Smooth muscle cell (in vitro differentiated cells): Measurements from ENCODE around the gene PLA2G4B. TPM values are rescaled to one million over a fixed set of nuclear protein-coding genes. Genes with fewer than 3 reads are reported as not detected.

Source experiments
- DNase-seq: peaks from one replicate; lab custom pipeline; 2025; ENCODE audit not compliant: unreplicated experiment; lab: John Stamatoyannopoulos, UW
- H2AFZ ChIP-seq: fragments of 200-600 bp; sonication (generic); 2 replicates; pipeline ENCODE4 v1.6.0; 2016; ENCODE audit warnings: antibody characterized with exemption, low read depth, mild to moderate bottlenecking
- H3F3A ChIP-seq: fragments of 200-600 bp; sonication (generic); 2 replicates; pipeline ENCODE4 v1.6.0; 2017; ENCODE audit warnings: antibody characterized with exemption, low read depth
- H3K27ac ChIP-seq: fragments of 200-600 bp; sonication (generic); 2 replicates; pipeline ENCODE4 v1.5.1; 2016; ENCODE audit warnings: low read depth, mild to moderate bottlenecking
- H3K27me3 ChIP-seq: fragments of 200-600 bp; sonication (generic); 2 replicates; pipeline ENCODE4 v1.6.1; 2016; ENCODE audit warnings: low read depth, mild to moderate bottlenecking
- H3K36me3 ChIP-seq: fragments of 200-600 bp; sonication (generic); 2 replicates; pipeline ENCODE4 v1.5.1; 2016; ENCODE audit warnings: low read depth
- H3K4me1 ChIP-seq: fragments of 200-600 bp; sonication (generic); 2 replicates; pipeline ENCODE4 v1.5.1; 2016; ENCODE audit warnings: low read depth
- H3K4me2 ChIP-seq: fragments of 200-600 bp; sonication (generic); 2 replicates; pipeline ENCODE4 v1.6.0; 2016; ENCODE audit warnings: mild to moderate bottlenecking
- H3K4me3 ChIP-seq: fragments of 200-600 bp; sonication (generic); 2 replicates; pipeline ENCODE4 v1.5.1; 2016; ENCODE audit warnings: mild to moderate bottlenecking
- H3K79me2 ChIP-seq: fragments of 200-600 bp; sonication (generic); 2 replicates; pipeline ENCODE4 v1.6.0; 2016; ENCODE audit warnings: low read depth, mild to moderate bottlenecking
- H3K9ac ChIP-seq: fragments of 200-600 bp; sonication (generic); 2 replicates; pipeline ENCODE4 v1.6.0; 2016; ENCODE audit warnings: low read depth
- H3K9me3 ChIP-seq: fragments of 200-600 bp; sonication (generic); replicated peaks from 2 replicates; pipeline ENCODE4 v1.5.1; 2016; ENCODE audit warnings: low read depth
- H4K20me1 ChIP-seq: fragments of 200-600 bp; sonication (generic); 2 replicates; pipeline ENCODE4 v1.6.0; 2016; ENCODE audit warnings: low read depth
- WGBS: methylation state at CpG from one replicate; pipeline ENCODE4 v1.1.7; 2016; ENCODE audit warnings: low lambda C conversion rate; 5-methylcytosine and 5-hydroxymethylcytosine counted together
- polyA plus RNA-seq: library from polyadenylated mRNA; unstranded; fragments of >200 nt; fragmentation: Nextera tagmentation; extraction: Ambion mirVana; gene quantifications from 2 replicates; pipeline ENCODE4 v1.2.1, GENCODE V29; 2016
- total RNA-seq: library from RNA; depleted of rRNA; stranded (reverse); fragments of >200 nt; gene quantifications from 2 replicates; pipeline ENCODE4 v1.2.3, GENCODE V29; 2014
- TF ChIP-seq, protein P1 (sequence below): fragments of 200-600 bp; sonication (generic); IDR thresholded peaks from 2 replicates; pipeline ENCODE4 v1.5.1; 2017; ENCODE audit warnings: borderline replicate concordance, mild to moderate bottlenecking, antibody characterized with exemption; ENCODE audit not compliant: insufficient read depth, poor library complexity, severe bottlenecking

The PLA2G4B gene
- total and polyA plus RNA-seq, 2 experiments from 2014 or later = 2.2 to 4.2 TPM

DNA sequence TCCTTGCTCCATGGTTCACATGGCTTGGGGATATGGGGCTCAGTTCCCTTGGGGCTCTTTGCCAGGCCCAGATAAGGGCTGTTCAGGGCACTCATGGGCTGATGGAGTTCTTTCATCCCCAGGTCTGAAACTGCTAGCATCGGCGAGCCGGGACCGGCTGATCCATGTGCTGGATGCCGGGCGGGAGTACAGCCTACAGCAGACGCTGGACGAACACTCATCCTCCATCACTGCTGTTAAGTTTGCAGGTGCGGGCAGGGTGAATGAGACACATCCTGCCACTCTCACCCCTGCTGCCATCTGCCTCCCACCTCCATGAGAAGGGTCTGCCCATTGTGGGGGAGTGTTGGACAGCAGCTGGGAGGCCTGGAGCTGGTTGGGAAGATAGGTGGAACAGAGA, 21.9 kb upstream of the PLA2G4B start:
- no peaks in the 10 kb centered on the region for H3K9me3 ChIP-seq
- no peak overlapping the region for H3K4me2 ChIP-seq
- WGBS = 96% methylated on average over 9 of the region's 9 CpGs
- no peaks in the 10 kb centered on the region for H3K27me3 ChIP-seq
- H3K4me3 ChIP-seq = no peak overlapping the region
- H2AFZ ChIP-seq = no peak overlapping the region
- TF ChIP-seq, protein P1, sequence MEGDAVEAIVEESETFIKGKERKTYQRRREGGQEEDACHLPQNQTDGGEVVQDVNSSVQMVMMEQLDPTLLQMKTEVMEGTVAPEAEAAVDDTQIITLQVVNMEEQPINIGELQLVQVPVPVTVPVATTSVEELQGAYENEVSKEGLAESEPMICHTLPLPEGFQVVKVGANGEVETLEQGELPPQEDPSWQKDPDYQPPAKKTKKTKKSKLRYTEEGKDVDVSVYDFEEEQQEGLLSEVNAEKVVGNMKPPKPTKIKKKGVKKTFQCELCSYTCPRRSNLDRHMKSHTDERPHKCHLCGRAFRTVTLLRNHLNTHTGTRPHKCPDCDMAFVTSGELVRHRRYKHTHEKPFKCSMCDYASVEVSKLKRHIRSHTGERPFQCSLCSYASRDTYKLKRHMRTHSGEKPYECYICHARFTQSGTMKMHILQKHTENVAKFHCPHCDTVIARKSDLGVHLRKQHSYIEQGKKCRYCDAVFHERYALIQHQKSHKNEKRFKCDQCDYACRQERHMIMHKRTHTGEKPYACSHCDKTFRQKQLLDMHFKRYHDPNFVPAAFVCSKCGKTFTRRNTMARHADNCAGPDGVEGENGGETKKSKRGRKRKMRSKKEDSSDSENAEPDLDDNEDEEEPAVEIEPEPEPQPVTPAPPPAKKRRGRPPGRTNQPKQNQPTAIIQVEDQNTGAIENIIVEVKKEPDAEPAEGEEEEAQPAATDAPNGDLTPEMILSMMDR = no peak
- no peak overlapping the region for H3K27ac ChIP-seq
- H3K9ac ChIP-seq = no peak overlapping the region
- no peaks in the 10 kb centered on the region for H3K4me1 ChIP-seq
- H4K20me1 ChIP-seq = peaks cover 3% of the 10 kb centered on the region
- H3K36me3 ChIP-seq = peaks cover 4% of the 10 kb centered on the region
- H3K79me2 ChIP-seq = no peaks in the 10 kb centered on the region
- H3F3A ChIP-seq = no peaks in the 10 kb centered on the region
- DNase-seq = no peak

DNA sequence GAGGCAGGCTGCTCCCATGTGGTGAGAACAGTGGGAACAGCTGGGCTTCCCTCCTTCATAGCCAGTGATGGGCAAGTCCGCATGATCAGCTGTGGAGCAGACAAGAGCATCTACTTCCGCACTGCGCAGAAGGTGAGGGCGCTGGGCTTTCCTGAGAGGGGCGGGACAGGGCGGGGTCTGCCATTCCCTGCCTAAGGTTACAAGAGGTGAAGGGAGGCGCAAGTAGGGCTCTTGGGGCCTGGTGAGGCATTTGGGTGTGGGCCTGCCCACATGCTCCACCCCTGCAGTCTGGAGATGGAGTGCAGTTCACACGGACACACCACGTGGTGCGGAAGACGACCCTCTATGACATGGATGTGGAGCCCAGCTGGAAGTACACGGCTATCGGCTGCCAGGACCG, 21.3 kb upstream of the PLA2G4B start:
- Histone ChIP-seq H3K4me2 (no peak overlapping the region), H2AFZ (no peak overlapping the region), H3K79me2 (no peaks in the 10 kb centered on the region), H3K27me3 (no peaks in the 10 kb centered on the region), H3K9me3 (no peaks in the 10 kb centered on the region), H3F3A (no peaks in the 10 kb centered on the region), H4K20me1 (no peaks in the 10 kb centered on the region), H3K4me3 (no peak overlapping the region), H3K9ac (no peak overlapping the region), H3K4me1 (no peaks in the 10 kb centered on the region), H3K36me3 (peaks cover 4% of the 10 kb centered on the region), H3K27ac (no peak overlapping the region)
- no peak for DNase-seq
- TF ChIP-seq, protein P1 = no peak
- 99% methylated on average over 14 of the region's 14 CpGs for WGBS

DNA sequence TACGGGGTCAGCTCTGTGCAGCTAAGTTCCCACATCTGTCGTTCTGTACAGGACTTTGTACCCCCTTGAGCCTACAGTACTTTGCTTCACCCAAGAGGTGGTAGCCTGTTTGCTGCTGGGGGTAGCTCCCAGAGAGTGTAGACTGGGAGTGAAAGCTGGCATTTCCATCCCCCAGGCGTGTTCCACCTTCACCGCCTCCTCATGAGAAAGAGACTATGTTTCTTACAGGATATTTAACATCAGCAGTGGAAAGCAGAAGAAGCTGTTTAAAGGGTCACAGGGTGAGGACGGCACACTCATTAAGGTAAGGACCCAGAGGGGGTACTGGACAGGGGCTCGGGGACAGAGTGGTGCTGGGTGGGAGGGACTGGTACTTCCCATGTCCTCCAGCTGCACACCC, 20.9 kb upstream of the PLA2G4B start:
- H4K20me1 ChIP-seq = no peaks in the 10 kb centered on the region
- no peaks in the 10 kb centered on the region for H3K9me3 ChIP-seq
- no peak for DNase-seq
- H3K79me2 ChIP-seq = no peaks in the 10 kb centered on the region
- no peak overlapping the region for H2AFZ ChIP-seq
- H3K27me3 ChIP-seq = no peaks in the 10 kb centered on the region
- H3K27ac ChIP-seq = no peak overlapping the region
- no peak overlapping the region for H3K4me2 ChIP-seq
- H3F3A ChIP-seq = no peaks in the 10 kb centered on the region
- TF ChIP-seq, protein P1 = no peak
- H3K9ac ChIP-seq = no peak overlapping the region
- peaks cover 4% of the 10 kb centered on the region for H3K36me3 ChIP-seq
- WGBS = 97% methylated on average over 6 of the region's 6 CpGs
- no peak overlapping the region for H3K4me3 ChIP-seq
- H3K4me1 ChIP-seq = no peaks in the 10 kb centered on the region

DNA sequence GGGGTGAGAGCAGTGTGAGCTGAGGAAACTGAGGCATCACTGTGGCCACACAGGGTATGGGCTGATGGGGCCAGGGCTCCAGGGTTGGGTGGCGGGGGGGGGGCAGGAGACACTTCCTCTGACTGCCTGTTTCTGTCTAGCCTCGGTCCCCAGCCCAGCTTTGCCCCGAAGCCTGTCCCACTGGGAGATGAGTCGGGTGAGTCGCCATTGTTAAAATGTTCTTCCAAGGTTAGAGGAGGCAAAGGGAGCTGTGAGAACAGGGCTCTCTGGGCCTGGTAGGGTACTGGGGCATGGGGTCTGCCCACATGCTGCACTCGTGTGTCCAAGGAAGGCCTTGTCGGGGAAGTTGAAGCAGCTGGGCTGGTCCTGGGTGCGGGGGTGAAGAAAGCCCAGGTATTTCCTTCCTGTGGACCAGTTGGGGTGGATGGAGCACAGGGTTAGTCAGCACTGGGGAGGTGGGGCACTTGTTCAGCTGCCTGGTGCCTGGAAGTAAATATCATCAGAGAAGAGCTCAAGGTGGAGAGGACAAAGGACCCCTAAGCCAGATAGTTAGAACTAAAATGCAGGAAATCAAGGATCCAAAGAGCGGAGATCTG, 19.1 kb upstream of the PLA2G4B start:
- Histone ChIP-seq H3K4me2 (no peak overlapping the region), H3K4me3 (no peak overlapping the region), H3K4me1 (no peaks in the 10 kb centered on the region), H3K79me2 (no peaks in the 10 kb centered on the region), H3K27me3 (no peaks in the 10 kb centered on the region), H3F3A (no peaks in the 10 kb centered on the region), H2AFZ (no peak overlapping the region), H3K9ac (no peak overlapping the region), H3K27ac (no peak overlapping the region), H3K36me3 (peaks cover 4% of the 10 kb centered on the region), H3K9me3 (no peaks in the 10 kb centered on the region), H4K20me1 (no peaks in the 10 kb centered on the region)
- TF ChIP-seq, protein P1 = no peak
- no peak for DNase-seq
- WGBS = 93% methylated on average over 9 of the region's 9 CpGs
